Mammary epithelial cell (primary cell): Measurements from ENCODE around the gene DPEP2NB.

Source experiments
- CTCF ChIP-seq, 2 donors: IDR thresholded peaks in 1 of 2; conservative IDR thresholded peaks in 1 of 2; 2 replicates each; pipeline ENCODE4 v1.5.1; 2011 to 2012; ENCODE audit warnings: inconsistent platforms in 2 of 2, low read length in 2 of 2, mild to moderate bottlenecking in 2 of 2, control low read depth in 1 of 2, low read depth in 1 of 2; ENCODE audit not compliant: insufficient read depth in 1 of 2; ENCODE audit errors: extremely low read depth in 1 of 2
- EZH2 ChIP-seq: IDR thresholded peaks from 2 replicates; pipeline ENCODE4 v1.6.1; 2012; ENCODE audit warnings: low read length, inconsistent platforms, borderline replicate concordance

DNA sequence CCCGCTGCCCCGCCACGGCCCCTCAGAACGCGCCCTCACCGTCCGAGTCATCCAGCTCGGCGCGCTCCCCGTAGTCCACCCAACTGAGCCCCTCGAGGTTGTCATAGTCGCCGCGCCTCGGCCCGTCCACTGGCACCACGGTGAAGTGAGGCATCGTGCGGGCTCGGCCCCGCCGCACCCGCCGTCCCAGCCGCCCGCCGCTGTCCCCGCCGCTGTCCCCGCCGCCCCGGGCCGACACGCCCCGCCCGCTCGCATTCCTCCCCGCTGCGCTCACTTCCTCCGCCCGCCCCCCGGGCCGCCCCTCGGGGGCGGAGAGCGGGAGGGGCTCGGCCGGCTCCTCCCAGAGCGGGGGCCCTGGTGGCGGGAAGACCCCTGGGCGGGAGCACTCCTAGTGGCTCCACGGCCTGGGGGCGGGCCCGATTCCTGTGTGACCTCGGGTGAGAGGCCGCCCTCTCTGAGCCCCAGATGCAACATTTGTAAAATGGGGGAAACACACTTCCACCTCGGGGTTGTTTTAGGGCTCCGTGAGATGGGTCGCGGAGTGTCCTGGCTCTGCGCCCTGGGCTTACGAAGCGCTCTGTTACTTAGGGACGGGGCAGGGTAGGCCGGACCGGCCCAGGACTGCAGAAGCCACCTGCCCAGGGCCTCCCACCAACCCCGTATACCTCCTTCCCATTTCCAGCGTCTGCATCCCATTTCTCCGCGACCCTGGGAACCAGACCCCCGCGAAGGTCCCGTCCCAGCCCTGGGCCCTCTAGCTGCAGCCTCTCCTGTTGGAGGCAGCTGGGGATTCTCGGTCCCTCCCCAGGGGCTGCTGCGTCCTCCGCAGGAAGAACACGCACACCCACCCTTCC, 47.1 kb downstream of the DPEP2NB start, which contains the start of gene SLC12A4:
- TF ChIP-seq EZH2 = no peak
- TF ChIP-seq CTCF (conservative IDR thresholded peaks at IDR 0.05 in 1 of 2, IDR thresholded peaks at IDR 0.05 in 1 of 2; ENCODE audit: extremely low read depth in 1 of 2, insufficient read depth in 1 of 2, low read depth in 1 of 2, low read length in 2 of 2) = no peak
